CD4-positive, alpha-beta T cell treated with Interferon alpha-2 for 1 hour (primary cell): ENCODE data around the gene NFASC.

ENCODE experiments used
- DNase-seq, 2 donors: peaks; one replicate each; pipeline ENCODE4 v3.0.0-alpha.2; 2020 to 2022

NFASC gene

GRCh38 chr1:204962742-204963632, 92.3 kb downstream of the NFASC start:
- DNase-seq = no peak

DNA sequence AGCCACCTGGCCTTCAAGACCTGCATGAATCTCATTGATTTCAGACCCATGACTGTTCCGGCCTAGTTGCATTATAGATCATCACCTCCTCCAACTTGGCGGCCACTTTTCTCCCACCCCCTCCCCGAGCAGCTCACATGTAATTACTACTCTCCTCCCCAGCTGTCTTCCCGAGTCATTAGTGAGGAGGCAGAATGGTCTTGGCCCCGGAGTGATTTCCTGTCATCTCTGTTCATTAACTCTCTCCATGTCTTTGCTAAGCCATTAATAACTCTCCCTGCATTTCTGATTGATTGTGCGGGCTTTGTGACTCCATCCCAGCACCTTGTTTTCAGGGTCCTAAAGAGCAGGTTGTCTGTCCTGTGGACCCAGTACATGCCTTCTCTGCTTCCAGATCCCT, 96.8 kb downstream of the NFASC start:
- no peak for DNase-seq

GRCh38 chr1:204968135-204968534, 97.5 kb downstream of the NFASC start:
- DNase-seq = no peak

GRCh38 chr1:204968951-204969350, 98.3 kb downstream of the NFASC start:
- DNase-seq = no peak

DNA sequence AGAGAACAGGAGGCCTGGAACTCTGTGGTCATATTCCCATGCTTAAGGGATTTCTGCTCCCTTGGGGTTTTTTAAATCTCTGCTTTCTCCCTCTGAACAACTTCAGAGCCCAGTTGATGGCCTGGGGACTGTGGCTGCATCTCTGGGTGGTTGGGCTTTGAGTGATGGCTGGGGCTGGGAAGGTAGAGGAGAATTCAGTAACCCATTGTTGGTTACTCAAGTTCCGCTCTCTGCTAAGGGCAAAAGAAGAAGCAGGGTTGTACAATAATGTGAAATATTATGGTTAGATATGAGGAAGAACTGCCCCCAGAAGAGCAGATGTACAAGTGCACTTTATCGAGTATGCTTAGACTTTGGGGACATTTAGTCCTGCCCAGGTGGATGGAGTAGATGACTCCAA, 100.3 kb downstream of the NFASC start:
- no peak for DNase-seq

- peak in 1 of 2 donors; percentile 6 for DNase-seq
Measured at GRCh38 chr1:204971517-204972336, 101.1 kb downstream of the NFASC start.

DNA sequence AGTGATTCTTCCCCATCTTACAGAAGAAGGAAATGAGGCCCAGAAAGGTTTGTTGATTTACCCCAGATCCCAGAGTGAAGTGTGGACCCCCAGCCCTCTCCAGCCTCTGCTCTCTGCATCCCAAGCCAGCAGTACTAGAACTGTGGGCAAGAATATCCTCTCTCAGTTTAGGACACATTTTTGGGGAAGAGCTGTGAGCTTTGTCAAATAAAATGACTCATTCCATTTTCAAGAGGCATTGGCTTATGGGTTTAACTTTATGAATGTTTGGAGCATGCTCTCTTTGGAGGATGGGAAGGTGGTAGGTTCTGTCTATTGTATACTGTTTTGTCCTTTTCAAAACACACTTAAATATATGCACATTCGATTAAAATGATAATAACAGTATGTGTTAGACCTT, 101.8 kb downstream of the NFASC start:
- no peak for DNase-seq

DNA sequence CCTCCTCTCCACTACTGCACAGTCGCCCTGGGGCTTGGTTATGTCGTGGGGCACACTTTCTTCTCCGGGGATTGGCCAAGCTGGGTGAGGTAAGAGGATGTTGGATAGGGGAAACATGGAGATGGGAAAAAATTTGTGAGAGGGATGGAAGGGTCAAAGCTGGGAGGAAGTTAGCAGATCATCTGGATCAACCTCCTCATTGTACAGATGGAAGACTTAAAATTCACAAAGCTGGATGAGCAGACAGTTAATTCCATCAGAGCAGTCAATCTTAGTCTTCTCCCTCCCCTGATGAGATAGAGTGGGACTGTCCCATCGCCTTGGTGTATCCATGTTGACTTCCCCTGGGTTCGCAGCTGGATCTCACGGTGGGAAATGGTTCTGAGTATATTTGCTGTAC, 102.8 kb downstream of the NFASC start:
- DNase-seq = no peak

- DNase-seq = no peak
Measured at GRCh38 chr1:204974327-204974726, 103.7 kb downstream of the NFASC start.

DNA sequence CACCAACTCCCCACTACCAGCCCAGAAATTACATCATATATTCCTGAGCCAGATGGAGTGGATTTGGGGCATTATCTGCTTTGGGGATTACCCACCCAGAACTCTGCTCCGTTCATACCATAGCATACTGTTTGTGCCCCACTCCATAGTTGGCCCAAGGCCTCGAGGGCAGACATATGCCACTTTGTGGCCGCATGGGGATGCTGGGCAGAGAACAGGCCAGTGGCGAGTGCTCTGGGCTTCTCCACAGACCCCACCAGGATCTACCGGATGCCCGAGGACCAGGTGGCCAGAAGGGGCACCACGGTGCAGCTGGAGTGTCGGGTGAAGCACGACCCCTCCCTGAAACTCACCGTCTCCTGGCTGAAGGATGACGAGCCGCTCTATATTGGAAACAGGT, 104.4 kb downstream of the NFASC start:
- no peak for DNase-seq

- peak; percentile 21 to 51 for DNase-seq
Measured at GRCh38 chr1:204975568-204976235, 105.0 kb downstream of the NFASC start.

- no peak for DNase-seq
Measured at GRCh38 chr1:204976646-204977045, 106.0 kb downstream of the NFASC start.

GRCh38 chr1:204977318-204977717, 106.7 kb downstream of the NFASC start:
- peak in 1 of 2 donors; percentile 10 for DNase-seq

GRCh38 chr1:204978782-204979181, 108.1 kb downstream of the NFASC start:
- DNase-seq = no peak

- DNase-seq = no peak
Measured at GRCh38 chr1:204979306-204979705, 108.6 kb downstream of the NFASC start.

DNA sequence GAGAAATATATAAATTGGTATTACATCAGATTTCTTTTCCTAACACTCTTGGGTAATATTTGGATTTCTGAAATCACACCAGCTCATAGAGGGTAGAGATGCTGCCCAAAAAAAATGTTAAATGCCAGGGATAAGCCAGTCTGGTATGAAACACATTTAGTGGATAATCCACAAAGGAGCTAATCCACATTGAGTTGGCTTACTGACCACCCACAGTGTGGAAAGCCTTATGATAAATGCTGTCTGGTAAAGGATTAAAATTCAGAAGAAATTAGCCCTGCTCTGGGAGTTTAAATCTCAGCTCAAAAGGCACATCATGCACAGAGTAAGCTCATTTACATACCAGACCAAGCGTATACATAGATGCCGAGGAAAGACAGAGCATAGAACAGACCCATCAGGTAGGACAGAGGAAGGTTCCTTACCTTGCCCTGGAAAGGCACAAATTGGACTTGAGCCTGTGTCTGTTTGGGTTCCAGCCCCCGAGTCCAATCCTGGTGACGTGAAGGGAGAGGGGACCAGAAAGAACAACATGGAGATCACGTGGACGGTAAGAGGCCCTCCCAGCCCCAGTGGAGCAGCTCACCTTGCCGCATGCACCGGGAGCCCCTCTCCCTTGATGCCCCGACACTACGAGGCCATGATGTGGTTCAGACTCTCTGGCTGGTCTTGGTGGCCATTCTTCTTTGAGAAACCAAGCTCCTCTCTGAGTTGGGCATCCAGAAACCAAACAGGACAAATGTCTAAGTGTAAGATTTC, 109.4 kb downstream of the NFASC start:
- DNase-seq = no peak

- no peak for DNase-seq
Measured at GRCh38 chr1:204980840-204981405, 110.3 kb downstream of the NFASC start.

DNA sequence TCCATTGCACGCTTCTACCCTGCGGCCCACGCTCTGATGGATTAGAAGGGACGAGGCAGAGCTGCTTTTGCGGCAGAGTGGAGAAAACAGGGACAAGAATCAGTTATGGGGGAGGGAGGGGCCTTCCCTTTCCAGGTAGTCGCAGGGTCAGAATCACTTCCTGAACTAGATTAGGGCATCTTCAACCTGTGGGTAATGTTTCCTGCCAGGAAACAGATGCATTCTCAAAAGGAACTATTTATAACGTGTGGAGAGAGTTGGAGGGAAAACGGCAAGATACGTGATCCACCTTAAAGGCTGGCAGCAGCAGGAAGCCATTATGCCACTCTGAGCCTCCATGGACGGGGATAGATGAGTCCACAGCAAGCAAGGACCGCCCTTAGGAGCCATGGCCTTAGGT, 112.5 kb downstream of the NFASC start:
- no peak for DNase-seq

DNA sequence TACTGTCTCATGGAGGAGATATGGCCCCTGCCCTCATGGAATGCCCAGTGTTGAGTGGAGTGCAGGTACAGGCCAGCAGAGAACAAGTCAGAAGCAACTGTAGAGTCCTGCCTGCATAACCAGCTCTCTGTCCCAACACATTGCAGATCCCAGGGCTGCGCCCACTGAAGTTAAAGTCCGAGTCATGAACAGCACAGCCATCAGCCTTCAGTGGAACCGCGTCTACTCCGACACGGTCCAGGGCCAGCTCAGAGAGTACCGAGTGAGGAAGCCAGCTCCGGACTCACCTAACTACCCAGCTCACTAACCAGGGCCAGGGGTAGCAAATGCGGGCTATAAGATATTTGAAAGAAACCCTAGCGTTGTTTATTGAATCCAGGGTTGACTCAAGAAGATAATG, 113.2 kb downstream of the NFASC start:
- DNase-seq = no peak

DNA sequence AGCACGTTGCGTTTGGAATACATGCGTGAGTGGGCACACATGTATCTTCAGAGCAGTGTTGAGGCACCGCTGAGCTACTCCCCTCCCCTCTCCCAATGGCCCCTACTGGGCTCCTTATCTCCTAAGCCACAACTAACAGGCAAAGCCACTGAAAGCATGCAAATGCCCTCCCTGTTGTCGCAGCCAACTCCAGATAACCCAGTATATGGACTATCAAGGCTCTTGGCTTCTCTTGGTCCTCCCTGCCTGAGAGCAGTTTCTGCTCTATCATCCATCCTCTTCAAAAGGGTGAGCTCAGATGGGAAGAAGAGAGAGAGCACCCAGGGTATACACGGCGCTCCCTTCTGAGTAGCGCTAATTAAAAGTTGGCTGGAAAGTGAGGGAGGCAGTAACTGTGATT, 113.8 kb downstream of the NFASC start:
- no peak for DNase-seq

DNA sequence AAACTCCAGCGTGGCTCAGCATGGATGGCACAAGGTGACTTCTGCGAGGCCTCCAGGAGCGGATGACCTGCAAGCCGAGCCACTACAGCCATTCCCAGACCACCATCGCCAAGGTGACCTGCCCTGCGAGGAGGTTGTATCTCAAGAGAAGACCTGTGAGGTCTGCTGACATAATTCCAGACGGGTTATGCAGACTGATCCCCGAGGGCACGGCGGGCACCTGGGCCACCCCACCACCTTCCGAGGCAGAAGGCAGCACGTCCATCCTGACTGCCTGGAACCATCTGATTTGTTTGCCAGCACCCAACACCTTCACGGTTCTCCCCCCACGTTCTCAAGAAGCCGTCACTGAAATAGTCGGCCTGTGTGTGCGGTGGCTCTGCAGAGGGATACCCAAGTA, 115.5 kb downstream of the NFASC start:
- DNase-seq = no peak

DNA sequence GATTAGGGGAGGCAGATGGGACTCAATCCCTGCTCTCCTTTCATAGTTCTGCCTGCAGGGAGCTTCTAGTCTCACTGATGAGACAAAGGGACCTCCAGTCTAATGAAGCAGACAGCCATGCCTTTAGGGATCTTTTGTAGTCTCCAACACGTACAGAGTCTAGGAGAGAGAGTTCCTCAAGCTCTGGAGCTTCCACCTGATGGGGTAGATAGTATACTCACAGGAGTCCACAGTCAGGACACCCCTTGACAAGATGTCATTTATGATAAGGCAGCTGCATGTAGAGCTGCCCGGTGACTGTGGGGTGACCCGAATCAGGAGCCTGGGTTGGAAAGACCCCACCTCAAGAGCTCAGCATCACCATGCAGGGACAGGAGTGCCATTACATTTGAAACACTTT, 117.0 kb downstream of the NFASC start:
- no peak for DNase-seq
